Measurements from ENCODE around the gene STPG3. TPM values are rescaled to one million over a fixed set of nuclear protein-coding genes. Genes with fewer than 3 reads are reported as not detected.

Gene STPG3
- total and polyA plus RNA-seq, 2 of the 13 experiments (the other 11 are each of a cell fraction or from before 2014, with no cell fraction given) = not detected

GRCh38 chr9:137228506-137228967 is 22.5 kb upstream of the STPG3 start (continued):
- TF ChIP-seq NR1H2 (CRISPR knock-in tag; IDR thresholded peaks at IDR 0.05; ENCODE audit: borderline replicate concordance, low read depth) (no peak), NFYC (CRISPR knock-in tag; IDR thresholded peaks at IDR 0.05) (peak; percentile 15; the same call in 1 of the 2 replicates), AGO2 (optimal IDR thresholded peaks at IDR 0.05; ENCODE audit: low read depth, low read length) (peak; percentile 73), ZNF784 (CRISPR knock-in tag; IDR thresholded peaks at IDR 0.05; ENCODE audit: borderline replicate concordance) (no peak), RXRA (CRISPR knock-in tag; IDR thresholded peaks at IDR 0.05) (peak; percentile 60), ARID2 (CRISPR knock-in tag; IDR thresholded peaks at IDR 0.05; ENCODE audit: borderline replicate concordance) (0 out of 2 replicates have a peak, but pooled peaks have one; percentile 67), ZNF580 (CRISPR knock-in tag; IDR thresholded peaks at IDR 0.05; ENCODE audit: borderline replicate concordance, low read depth) (no peak), SP4 (CRISPR knock-in tag; IDR thresholded peaks at IDR 0.05) (peak; percentile 35; the same call in 1 of the 2 replicates), SP2 (CRISPR knock-in tag; IDR thresholded peaks at IDR 0.05) (0 out of 2 replicates have a peak, but pooled peaks have one; percentile 48), RARG (CRISPR knock-in tag; IDR thresholded peaks at IDR 0.05; ENCODE audit: low read depth) (no peak), MYPOP (CRISPR knock-in tag; IDR thresholded peaks at IDR 0.05) (no peak), ZNF768 (CRISPR knock-in tag; IDR thresholded peaks at IDR 0.05) (peak; percentile 6; the same call in 1 of the 2 replicates), XRCC5 (optimal IDR thresholded peaks at IDR 0.05; ENCODE audit: low read length) (no peak), IKZF5 (CRISPR knock-in tag; IDR thresholded peaks at IDR 0.05) (0 out of 2 replicates have a peak, but pooled peaks have one; percentile 38), RBAK (CRISPR knock-in tag; IDR thresholded peaks at IDR 0.05) (no peak), TCF12 (IDR thresholded peaks at IDR 0.05) (no peak), TCF12 (CRISPR knock-in tag; IDR thresholded peaks at IDR 0.05) (no peak), TMF1 (CRISPR knock-in tag; IDR thresholded peaks at IDR 0.05; ENCODE audit: low read depth) (no peak)
- TF ChIP-seq, protein P1, sequence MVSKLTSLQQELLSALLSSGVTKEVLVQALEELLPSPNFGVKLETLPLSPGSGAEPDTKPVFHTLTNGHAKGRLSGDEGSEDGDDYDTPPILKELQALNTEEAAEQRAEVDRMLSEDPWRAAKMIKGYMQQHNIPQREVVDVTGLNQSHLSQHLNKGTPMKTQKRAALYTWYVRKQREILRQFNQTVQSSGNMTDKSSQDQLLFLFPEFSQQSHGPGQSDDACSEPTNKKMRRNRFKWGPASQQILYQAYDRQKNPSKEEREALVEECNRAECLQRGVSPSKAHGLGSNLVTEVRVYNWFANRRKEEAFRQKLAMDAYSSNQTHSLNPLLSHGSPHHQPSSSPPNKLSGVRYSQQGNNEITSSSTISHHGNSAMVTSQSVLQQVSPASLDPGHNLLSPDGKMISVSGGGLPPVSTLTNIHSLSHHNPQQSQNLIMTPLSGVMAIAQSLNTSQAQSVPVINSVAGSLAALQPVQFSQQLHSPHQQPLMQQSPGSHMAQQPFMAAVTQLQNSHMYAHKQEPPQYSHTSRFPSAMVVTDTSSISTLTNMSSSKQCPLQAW (CRISPR knock-in tag; IDR thresholded peaks at IDR 0.05) = 0 out of 2 replicates have a peak, but pooled peaks have one; percentile 36
- TF ChIP-seq, protein P2, sequence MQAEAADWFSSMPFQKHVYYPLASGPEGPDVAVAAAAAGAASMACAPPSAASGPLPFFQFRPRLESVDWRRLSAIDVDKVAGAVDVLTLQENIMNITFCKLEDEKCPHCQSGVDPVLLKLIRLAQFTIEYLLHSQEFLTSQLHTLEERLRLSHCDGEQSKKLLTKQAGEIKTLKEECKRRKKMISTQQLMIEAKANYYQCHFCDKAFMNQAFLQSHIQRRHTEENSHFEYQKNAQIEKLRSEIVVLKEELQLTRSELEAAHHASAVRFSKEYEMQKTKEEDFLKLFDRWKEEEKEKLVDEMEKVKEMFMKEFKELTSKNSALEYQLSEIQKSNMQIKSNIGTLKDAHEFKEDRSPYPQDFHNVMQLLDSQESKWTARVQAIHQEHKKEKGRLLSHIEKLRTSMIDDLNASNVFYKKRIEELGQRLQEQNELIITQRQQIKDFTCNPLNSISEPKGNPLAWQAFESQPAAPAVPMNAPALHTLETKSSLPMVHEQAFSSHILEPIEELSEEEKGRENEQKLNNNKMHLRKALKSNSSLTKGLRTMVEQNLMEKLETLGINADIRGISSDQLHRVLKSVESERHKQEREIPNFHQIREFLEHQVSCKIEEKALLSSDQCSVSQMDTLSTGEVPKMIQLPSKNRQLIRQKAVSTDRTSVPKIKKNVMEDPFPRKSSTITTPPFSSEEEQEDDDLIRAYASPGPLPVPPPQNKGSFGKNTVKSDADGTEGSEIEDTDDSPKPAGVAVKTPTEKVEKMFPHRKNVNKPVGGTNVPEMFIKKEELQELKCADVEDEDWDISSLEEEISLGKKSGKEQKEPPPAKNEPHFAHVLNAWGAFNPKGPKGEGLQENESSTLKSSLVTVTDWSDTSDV (CRISPR knock-in tag; IDR thresholded peaks at IDR 0.05) = no peak

All from HepG2 (cell line).